HG02678 (cell line): ENCODE data around the gene AATF.

Experiments
- ATAC-seq: cut with Tn5 transposase; IDR thresholded peaks from one replicate; pipeline ENCODE4 v1.9.1; 2021; ENCODE audit warnings: mild to moderate bottlenecking, moderate library complexity; ENCODE audit not compliant: unreplicated experiment

AATF gene

DNA sequence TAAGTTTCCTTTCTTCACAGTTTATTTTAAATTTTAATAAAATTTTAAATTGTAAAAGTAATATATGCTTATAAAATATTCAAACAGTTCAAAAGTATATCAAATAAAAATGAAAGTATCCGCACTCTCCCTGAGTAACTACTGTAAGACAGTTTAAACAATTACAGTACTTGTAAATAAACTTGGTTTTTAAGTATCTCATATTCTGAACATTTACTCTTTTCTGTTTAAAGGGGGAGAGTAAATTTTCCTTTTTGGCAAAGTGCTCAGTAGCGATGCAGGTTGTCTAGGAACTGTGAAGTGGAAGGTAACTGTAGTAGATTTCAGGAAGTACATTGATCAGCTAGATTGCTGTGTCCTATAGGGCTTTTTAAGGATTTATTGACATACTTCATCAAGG lies 28.8 kb downstream of the AATF start:
- ATAC-seq = no peak

DNA sequence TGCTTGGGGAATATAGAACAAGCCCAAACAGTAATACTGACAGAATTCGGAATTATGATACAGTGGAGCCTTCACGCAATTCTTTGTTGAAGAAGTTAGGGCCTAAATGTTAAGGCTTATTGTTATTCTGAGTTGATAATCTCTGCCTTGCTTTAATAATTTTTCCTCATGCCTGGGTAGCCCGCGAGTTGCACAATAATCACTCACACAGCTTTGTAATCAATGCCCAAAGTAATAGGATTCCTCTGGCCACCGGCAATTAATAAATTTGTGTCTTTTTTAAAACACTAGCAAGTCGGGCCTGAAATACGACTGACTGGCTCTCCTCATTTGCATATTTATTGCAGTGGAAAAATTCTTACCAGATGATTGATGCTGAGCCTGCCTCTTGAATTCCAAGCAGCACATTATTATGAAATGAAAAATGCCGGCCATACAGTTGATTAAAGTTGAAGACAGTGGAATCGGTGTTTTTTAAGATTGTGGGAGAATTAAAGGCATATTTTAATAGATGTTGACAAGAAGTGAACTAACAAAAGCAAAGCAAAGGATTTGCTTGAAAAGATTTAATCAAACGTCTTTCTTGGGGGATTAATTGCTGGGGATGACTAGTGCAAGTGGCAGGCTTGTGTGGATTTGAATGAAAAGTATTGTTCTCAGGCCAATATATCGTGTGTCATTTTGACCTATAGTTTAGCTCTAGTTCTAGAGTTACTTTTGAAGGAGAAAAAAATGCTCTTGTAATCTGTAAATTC lies 30.2 kb downstream of the AATF start:
- no peak for ATAC-seq

DNA sequence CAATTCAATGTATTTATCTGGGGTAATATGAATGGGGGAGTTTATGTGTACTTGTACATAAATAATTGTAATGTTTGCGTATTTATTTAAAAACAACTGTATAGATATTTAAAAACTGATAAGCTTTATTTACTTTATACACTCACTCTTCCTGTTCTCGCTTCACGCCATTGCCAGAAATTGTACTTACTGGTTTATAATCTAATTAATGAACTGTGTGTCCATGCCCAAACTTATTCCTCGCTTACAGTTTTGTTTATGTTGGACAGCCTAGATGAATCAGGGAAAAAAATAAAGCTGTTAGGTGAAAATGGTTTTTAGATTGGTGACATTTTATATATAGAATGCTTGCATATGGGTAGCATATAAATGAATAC lies 30.8 kb downstream of the AATF start:
- ATAC-seq = no peak

DNA sequence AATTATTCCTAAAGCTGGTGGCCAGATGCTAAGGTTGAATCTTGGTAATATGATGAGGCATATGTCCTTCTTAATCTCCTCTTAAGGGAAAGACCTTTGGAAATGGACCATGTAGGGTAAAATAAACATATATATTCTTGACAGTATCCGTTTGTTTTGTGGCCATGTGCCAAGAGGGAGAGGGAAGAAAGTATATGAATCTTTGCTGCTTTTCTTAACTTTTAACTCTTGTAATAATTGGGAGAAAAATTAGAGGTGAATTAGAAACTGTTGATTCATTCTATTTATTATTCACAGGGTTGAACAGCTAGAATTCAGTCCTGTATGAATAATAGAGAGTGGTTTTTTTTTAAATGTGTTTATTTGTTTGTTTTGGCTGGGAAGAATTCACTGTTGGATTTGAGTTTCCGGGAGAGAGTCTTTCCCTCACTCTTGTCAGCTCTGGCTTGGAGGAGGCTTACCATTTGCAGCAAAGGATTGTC lies 31.6 kb downstream of the AATF start:
- no peak for ATAC-seq

DNA sequence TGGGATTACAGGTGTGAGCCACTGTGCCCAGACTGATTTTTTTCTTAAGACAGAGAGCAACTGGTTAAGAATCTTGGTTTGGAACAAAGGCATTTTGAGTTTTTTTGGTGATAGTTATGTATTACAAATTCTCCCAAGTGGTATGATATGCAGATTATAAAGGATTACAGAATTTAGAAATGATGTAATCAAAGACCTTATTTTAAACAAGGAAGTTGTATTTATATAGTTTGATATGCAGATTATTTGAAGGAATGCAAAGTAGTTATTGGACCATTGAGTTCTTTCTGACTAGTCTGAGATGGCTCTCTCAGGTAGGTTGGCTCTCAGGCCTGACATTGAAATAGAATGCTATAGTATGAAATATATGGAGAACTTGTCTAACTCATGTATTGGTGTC lies 34.9 kb downstream of the AATF start:
- ATAC-seq = no peak

DNA sequence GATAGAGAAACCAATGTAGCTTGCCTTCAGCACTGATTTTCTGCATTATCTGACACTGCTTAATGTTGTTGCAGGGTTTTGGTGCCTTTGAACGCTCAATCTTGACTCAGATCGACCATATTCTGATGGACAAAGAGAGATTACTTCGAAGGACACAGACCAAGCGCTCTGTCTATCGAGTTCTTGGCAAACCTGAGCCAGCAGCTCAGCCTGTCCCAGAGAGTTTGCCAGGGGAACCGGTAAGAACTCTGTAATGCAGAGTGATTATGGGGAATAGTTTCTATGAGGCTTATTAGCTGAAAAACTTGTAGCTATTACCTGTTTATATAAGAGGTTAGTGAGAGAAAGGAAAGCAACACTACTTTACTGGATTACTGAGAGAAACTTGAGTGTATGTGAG lies 40.4 kb downstream of the AATF start:
- ATAC-seq = no peak

DNA sequence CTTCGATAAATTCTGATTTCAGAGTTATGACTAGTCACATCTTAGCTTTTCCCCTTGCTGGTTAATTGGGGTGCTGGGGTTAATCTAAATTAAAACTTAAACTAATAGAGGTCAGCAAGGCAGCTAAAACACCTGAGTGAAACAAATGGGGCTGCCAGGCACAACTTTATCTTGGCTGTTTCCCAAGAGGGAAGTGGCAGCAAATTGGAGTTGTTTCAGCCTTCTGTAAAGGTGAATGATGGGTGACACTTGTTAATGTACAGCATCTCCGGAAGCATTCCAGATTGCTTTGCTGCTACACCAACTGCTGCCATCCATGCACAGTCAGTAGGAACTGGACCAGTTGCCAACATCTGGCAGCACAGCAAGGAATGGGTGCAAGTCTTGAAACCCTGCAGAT lies 43.9 kb downstream of the AATF start:
- no peak for ATAC-seq

DNA sequence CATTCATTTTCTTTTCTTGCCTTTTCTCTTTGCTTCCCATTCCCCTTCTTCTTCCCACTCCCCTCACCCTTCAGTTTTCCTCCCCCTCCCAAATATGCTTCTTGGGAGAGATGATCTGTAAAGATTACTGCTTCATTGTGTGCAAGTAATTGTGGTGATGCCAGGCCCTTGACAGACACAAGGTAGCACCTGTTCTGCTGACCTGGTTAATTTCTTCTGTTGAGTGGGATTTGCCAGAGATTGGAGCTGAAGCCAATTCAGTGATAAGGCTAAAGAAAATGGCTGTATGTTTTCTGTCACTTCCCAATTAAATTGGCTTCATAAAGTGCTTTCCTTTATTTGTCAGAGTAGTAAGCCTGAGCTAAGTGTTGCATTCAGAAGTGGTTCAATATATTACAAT lies 44.5 kb downstream of the AATF start:
- ATAC-seq = no peak

DNA sequence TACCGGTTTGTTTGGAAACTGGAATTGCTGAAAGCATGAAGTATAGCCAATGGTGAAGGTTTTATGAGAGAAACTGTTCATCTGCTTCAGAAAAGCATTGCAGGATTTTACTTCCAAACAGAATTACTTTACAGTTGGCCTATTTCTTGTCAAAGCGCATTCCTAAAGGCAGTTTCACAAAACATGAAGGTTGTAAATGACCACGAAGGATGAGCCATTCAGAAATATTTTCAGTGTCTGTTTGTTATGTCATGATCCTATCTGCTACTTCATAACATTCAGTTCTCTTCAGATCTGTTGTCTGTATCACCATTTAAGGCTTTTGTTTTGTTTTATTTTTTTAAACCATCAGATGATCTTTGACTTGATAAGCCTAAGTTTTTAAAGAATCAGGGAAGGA lies 45.7 kb downstream of the AATF start:
- ATAC-seq = no peak

DNA sequence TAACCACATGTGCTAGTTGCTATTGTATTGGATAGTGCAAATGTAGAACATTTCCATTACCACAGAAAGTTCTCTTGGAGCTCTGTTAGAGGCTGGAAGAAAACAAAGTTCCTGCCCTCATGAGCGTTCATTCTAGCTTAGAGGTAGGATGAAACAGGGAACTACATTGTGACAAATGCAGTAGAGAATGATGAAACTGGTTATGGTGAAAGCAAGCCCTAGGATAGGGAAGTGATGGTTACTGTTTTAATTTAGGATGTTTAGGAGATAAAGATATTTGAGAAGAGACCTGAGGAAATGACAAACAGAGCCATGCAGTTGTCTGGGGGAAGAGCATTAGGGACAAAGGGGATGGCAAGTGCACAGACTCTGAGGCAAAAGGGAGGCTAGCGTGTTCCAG lies 50.7 kb downstream of the AATF start:
- ATAC-seq = no peak

DNA sequence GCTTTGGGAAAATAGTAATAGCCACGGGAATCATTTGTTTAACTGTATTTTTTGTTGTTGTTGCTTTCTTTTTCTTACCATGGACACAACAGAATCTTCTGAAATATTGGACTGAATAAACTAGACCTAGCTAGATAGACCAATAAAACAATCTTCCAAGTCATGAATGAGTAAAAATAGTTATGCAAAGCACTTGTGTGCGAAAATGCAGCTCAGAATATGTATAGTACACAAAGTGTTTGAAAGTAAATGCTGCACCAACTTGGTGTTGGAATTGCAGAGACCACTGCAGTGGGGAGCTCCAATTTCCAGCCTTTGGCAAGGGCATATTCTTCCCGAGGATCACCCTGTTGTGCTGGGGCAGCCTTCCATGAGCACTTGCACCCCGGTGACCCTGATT lies 68.0 kb downstream of the AATF start:
- ATAC-seq = no peak

DNA sequence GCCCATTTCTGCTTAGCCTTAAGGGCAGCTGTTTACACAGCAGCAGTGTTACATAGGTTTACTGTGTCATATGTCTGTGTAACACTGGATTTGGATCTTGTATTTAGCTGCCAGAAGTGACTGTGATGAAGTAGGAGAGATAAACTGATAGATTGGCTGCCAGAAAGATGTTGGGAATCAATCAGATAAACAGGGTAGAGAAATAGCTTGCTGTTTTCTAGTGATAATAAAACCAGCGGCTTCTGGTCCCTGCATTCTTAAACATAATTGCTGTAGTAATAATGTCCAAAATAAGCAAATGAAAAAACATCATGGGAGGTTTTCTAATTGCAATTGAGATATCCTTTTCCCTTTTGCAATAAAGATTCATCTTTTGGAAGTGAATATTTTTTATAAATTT lies 68.7 kb downstream of the AATF start:
- ATAC-seq = no peak

DNA sequence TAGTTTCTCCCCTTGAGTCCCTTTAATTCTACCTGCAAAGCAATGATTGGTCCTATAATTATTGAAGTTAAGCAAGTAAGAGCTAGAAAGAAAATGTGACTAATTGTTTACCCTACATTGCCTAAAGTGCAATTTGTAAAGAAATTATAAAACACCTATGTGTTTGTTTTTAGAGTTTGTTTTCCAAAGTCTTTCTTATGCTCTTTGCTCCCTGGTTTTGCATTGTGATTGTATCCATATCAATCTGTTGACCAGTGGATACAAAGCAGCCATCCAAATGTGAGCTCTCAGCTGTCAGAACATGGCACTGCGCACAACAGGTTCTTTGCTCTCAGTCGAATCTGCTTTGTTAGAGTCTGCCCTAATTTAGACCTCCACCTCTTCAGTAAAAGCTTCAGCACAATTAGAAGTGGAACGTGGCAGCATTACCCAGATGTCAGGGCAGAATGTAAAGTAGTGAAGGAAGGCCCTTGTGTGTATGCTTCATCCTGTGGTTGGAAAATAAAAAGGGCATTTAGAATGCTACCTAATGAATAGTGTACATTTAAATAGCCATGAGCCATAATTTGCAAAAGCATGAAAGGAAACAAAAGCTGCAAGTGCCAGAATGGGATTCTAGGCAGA lies 70.5 kb downstream of the AATF start:
- no peak for ATAC-seq

DNA sequence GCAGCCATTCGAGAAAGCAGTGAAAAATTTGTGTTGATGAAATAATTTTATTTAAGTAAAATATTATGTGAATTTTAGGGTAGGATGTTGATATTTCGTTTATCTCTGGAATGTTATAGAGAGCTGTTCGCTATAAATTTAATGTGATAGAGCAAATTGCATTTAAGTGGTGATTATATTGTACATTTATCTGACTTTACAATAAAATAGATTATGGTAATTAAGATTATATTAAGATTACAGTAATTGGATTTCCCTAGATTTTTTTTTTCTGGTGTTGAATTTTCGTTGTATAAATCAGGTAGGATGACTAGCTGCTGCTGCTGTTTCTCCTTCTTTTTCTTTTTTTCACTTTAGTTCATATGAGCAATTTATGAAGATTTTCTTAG lies 71.0 kb downstream of the AATF start:
- no peak for ATAC-seq

DNA sequence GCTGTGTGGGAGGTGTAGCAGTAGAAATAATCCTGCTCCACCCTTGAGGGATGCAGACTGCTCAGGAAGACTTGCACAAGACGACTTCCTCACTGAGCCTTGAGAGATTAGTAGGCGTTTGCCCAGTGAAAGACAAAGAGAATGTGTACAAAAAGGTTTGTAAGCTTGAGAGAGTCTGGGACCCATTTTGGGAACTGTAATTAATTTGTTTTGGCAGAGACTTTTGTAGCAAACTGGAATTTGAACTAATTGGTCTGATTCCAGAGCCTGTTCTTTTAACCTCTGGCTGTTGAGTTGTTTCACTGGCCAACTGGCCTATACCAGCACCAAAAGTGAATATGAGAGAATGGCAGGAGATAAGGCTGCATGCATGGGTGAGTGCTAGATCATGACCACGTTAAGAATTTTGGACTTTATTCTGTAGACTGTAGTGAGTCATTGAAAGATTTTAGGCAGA lies 75.5 kb downstream of the AATF start:
- ATAC-seq = no peak

DNA sequence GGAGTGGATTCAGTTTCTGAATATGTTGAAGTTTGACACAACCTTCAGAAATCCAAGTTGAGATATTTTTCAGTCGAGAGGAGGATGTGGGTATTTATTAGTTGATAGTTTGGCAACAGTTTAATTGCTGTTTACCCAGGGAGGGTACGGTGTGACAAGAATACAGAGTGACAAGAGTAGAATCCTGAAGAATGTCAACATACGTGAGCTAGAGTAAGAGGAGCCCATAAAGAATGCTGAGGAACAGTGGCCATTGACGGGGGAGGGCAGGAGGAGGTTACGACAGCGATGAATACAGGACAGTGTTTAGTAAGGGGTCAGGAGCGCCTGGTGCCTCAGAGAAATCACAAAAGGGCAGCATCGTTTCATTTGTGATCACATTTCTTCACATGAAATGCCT lies 76.5 kb downstream of the AATF start:
- ATAC-seq = no peak

DNA sequence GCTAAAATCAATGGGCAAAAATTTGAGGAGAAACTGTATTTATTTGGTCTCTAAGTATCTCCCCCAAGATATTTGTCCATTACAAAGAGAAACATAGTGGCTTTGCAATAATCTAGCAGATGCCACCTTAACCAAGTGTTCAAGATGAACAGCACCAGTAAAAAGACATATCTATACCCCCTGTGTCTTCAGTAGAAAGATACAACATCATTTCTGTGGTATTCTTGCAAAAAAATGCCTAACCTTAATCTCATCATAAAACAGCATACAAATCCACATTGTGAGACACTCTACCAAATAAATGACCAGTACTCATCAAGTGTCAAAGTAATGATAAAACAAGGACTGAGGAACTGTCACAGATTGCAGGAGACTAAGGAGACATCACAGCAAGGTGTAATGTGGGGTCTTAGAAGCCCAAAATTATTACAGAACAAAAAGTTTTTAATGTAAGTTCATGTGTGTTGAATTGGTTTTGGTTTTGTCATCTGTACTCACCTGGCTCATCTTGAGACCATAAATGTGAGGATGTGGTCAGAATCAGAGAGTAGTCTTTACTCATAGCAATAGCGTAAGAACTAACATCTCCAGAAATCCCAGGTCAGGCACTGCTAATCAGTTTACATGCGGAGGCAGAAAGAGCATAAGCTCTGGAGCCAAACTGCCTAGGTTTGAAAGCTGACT lies 77.2 kb downstream of the AATF start:
- ATAC-seq = no peak

DNA sequence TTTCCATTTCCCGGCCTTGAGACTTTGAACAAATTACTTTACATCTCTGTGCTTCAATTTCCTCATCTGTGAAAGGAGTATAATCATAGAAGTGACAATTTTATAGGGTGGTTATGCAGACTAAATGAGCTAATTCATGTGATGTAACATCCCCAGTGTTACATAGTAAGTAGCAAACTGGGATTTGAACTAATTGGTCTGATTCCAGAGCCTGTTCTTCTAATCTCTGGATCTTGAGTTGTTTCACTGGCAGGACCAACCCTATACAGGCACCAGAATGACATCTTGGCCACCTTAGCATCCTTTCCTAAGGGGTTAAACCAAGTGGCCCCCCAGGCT lies 77.7 kb downstream of the AATF start:
- ATAC-seq = no peak

DNA sequence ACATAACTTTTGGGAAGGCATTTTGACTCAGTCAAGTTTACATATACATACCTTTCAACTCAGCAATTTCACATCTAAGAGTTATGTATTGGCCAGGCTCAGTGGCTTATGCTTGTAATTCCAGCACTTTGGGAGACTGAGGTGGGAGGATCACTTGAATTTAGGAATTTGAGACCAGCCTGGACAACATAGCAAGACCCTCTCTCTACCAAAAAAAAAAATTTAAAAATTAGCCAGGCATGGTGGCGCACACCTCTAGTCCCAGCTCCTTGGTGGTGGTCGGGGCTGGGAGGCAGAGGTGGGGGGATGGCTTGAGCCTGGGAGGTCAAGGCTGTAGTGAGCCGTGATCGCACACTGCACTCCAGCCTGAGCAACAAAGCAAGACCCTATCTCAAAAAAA lies 79.3 kb downstream of the AATF start:
- ATAC-seq = no peak

DNA sequence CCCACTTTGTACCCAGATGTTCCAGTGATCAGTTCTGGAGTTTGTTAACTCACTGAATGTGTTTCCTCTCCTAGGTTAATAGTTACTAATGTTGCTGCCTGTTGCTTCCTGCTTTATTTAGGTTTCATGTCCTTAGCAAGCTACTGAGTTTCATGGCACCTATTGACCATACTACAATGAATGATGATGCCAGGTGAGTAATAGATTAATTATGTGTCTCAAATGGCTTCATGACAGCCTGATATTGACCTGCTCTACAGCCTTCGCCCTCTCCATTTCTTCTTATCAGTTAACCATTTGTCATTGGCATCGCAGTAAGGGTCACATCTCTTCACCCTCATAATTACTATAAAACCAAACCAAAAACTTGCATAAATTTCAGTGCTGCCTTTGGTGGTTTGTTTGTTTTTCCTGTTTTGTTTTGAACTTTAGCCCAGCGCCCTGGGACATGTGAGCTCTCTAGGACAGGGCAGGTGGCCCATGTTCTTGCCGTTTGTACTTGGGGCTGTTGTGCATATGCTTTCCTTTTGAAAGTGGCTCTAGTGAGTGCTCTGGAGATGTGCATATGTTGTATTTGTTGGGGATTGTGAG lies 82.8 kb downstream of the AATF start:
- ATAC-seq = no peak

DNA sequence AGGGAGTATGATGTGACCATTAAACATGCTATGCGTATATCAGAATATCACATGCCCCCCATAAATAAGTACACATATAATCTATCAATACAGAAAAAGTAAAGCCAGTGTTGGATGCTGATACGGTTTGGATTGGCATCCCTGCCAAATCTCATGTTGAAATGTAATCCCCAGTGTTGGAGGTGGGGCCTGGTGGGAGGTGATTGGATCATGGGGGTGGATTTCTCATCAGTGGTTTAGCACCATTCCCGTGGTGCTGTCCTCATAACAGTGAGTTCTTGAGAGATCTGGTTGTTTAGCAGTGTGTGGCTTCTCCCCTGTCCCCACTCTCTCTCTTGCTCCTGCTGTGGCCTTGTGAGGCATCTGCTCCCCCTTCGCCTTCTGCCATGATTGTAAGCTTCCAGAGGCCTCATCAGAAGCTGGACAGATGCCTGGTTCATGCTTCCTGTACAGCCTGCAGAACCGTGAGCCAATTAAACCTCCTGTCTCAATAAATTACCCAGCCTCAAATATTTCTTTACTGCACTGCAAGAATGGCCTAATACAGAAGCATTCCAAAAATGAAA lies 88.9 kb downstream of the AATF start:
- no peak for ATAC-seq

DNA sequence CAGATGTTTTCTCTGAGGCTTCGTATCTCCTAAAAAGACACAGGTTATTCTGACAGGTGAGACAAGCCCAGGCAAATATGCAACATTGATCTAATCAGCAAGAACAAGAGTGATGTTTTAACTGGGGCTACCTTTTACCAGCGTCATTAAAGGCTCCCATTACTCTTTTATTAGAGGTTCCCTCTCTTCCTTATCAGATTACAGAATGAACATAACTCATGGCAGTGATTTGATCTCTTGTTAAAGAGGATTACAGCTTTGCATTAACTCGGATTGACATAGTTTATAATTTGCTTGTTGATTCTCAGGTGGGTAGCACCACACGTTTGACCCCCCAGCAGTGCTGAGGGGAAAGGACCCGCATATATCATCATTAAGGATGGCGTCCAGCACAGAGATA lies 90.5 kb downstream of the AATF start:
- ATAC-seq = no peak
